Ovary (tissue), 3 donors: ENCODE results near the gene TRAF3.

ENCODE experiments used
- POLR2A ChIP-seq: fragments of 450-650 bp; IDR thresholded peaks from one replicate; pipeline ENCODE4 v1.6.1; 2017; ENCODE audit warnings: antibody characterized with exemption, mild to moderate bottlenecking, moderate library complexity
- TF ChIP-seq, protein P1 (sequence below), 3 donors: fragments of 450-650 bp in 2 of 3; fragments of 200-600 bp in 1 of 3; IDR thresholded peaks; one replicate each; pipeline versions ENCODE4 v1.5.1 to v1.8.0; 2016 to 2022; ENCODE audit warnings: antibody characterized with exemption in 3 of 3, mild to moderate bottlenecking in 1 of 3
- donor health status: DM: no; HTN: no; CAD: no.

DNA sequence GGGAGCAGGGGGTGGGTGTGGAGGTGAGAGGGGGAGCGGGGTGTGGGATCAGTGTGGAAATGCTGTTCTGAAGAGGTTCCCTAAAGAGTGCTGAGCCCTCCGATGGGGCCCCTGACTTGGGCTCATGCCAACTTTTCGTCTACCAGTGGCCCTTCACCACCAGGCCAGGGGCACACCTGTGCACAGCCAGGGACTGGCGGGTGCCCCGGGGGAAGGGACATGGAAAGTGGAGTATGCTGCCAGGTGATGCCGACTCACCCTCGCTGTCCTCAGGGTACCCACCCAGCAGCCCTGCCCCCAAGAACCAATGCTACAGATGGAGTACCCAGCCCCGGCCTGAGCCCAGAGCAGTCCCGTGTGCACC lies 171.4 kb downstream of the TRAF3 start:
- TF ChIP-seq, protein P1, sequence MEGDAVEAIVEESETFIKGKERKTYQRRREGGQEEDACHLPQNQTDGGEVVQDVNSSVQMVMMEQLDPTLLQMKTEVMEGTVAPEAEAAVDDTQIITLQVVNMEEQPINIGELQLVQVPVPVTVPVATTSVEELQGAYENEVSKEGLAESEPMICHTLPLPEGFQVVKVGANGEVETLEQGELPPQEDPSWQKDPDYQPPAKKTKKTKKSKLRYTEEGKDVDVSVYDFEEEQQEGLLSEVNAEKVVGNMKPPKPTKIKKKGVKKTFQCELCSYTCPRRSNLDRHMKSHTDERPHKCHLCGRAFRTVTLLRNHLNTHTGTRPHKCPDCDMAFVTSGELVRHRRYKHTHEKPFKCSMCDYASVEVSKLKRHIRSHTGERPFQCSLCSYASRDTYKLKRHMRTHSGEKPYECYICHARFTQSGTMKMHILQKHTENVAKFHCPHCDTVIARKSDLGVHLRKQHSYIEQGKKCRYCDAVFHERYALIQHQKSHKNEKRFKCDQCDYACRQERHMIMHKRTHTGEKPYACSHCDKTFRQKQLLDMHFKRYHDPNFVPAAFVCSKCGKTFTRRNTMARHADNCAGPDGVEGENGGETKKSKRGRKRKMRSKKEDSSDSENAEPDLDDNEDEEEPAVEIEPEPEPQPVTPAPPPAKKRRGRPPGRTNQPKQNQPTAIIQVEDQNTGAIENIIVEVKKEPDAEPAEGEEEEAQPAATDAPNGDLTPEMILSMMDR (IDR thresholded peaks at IDR 0.05) = no peak
- no peak for TF ChIP-seq POLR2A
